ENCODE results near the gene CAPN14.
"Not testable (repeated sequence)": the region's sequence is repeated elsewhere in the genome, so short reads cannot be mapped to it uniquely, and the experiment has no call there.

CAPN14 gene

GRCh38 chr2:31193806-31194205, 23.5 kb downstream of the CAPN14 start:
- no peaks in the 10 kb centered on the region for H3K4me1 ChIP-seq (ENCODE audit: control insufficient read depth, insufficient read depth, low read length)
- H3K27me3 ChIP-seq (ENCODE audit: control insufficient read depth in 1 of 2, insufficient read depth in 2 of 2, low read length in 2 of 2), result no peaks in the 10 kb centered on the region
- H3K27ac ChIP-seq (ENCODE audit: low read length), result no peak overlapping the region
- H3K4me3 ChIP-seq (ENCODE audit: low read length in 2 of 2), result no peak overlapping the region
- no peak overlapping the region for H3K9ac ChIP-seq (ENCODE audit: low read length in 2 of 2)
- no peaks in the 10 kb centered on the region for H3K36me3 ChIP-seq (ENCODE audit: control insufficient read depth in 2 of 2, insufficient read depth in 2 of 2, low read length in 2 of 2)
- H3K9me3 ChIP-seq (ENCODE audit: control insufficient read depth in 2 of 2, low read length in 2 of 2), result no peaks in the 10 kb centered on the region

DNA sequence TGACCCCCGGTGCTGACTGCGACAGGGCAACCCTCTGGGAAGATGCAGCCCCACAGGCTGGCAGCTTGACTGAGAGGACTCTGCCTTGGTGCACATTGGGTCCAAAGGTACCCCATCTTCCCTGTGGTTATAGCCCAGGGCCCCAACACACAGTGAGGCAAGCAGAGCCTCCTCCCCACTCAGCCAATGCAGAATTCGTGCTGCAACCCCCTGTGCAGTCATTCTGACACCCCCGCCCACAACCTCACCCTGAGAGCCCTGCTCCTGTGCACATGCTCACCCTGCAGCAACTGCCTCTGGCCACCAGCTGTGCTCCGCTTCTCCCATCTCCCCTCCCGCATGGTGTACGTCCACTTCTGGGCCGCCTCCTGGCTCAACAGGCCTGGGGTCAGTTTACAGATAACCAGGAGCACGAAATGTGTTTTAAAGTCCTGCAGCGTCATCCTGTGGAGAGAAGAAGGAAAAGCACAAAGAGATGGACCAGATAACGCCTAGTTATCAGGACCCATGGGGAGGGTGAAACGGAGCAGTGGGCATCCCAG, 24.4 kb downstream of the CAPN14 start:
- H3K4me3 ChIP-seq (ENCODE audit: low read length in 2 of 2), result no peak overlapping the region
- no peaks in the 10 kb centered on the region for H3K36me3 ChIP-seq (ENCODE audit: control insufficient read depth in 2 of 2, insufficient read depth in 2 of 2, low read length in 2 of 2)
- H3K9ac ChIP-seq (ENCODE audit: low read length in 2 of 2), result no peak overlapping the region
- no peaks in the 10 kb centered on the region for H3K4me1 ChIP-seq (ENCODE audit: control insufficient read depth, insufficient read depth, low read length)
- H3K27me3 ChIP-seq (ENCODE audit: control insufficient read depth in 1 of 2, insufficient read depth in 2 of 2, low read length in 2 of 2), result no peaks in the 10 kb centered on the region
- no peaks in the 10 kb centered on the region for H3K9me3 ChIP-seq (ENCODE audit: control insufficient read depth in 2 of 2, low read length in 2 of 2)
- H3K27ac ChIP-seq (ENCODE audit: low read length), result no peak overlapping the region

DNA sequence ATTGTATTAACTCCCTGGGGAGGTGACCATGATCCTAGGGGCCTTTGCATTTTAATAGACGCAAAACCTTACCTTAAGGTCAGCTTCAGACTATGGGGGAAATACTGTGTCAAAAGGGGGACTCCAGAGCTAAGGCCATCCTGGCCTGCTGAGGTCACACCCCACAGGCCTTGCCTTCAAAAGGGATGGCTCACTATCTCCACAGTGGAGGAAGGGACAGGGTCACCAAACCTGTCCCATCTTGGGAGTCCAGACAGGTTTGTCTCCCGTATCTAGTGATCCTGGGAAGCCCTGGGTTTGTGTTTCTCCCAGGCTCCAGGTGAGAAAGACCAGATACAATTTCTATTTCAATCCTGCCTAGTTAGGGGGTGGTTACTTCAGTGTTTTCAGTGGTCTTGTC, 24.9 kb downstream of the CAPN14 start:
- no peaks in the 10 kb centered on the region for H3K36me3 ChIP-seq (ENCODE audit: control insufficient read depth in 2 of 2, insufficient read depth in 2 of 2, low read length in 2 of 2)
- H3K4me1 ChIP-seq (ENCODE audit: control insufficient read depth, insufficient read depth, low read length), result no peaks in the 10 kb centered on the region
- H3K27me3 ChIP-seq (ENCODE audit: control insufficient read depth in 1 of 2, insufficient read depth in 2 of 2, low read length in 2 of 2), result no peaks in the 10 kb centered on the region
- no peak overlapping the region for H3K9ac ChIP-seq (ENCODE audit: low read length in 2 of 2)
- H3K27ac ChIP-seq (ENCODE audit: low read length), result no peak overlapping the region
- H3K4me3 ChIP-seq (ENCODE audit: low read length in 2 of 2), result no peak overlapping the region
- no peaks in the 10 kb centered on the region for H3K9me3 ChIP-seq (ENCODE audit: control insufficient read depth in 2 of 2, low read length in 2 of 2)

DNA sequence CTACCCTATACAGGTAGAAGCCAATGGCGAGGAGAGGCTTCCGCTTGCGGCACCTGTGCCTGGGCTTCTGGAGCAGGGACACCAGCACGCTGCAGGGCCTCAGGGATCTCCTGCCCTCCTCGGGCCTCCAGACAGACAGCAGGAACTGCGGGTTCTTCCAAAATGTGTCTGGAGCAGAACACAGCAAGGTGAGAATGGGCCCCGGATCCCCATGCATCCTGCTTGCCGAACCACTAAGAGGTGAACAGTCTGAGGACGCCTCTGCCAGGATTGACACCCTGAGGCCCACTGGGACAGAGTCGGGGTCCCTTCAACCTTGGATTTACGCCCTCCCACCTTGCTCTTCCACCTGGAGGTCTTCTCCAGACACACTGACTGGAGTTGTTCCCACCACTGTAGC, 25.4 kb downstream of the CAPN14 start:
- Histone ChIP-seq H3K27ac (ENCODE audit: low read length) (no peak overlapping the region), H3K4me1 (ENCODE audit: control insufficient read depth, insufficient read depth, low read length) (no peaks in the 10 kb centered on the region), H3K9me3 (ENCODE audit: control insufficient read depth in 2 of 2, low read length in 2 of 2) (no peaks in the 10 kb centered on the region), H3K36me3 (ENCODE audit: control insufficient read depth in 2 of 2, insufficient read depth in 2 of 2, low read length in 2 of 2) (no peaks in the 10 kb centered on the region), H3K4me3 (ENCODE audit: low read length in 2 of 2) (no peak overlapping the region), H3K27me3 (ENCODE audit: control insufficient read depth in 1 of 2, insufficient read depth in 2 of 2, low read length in 2 of 2) (no peaks in the 10 kb centered on the region), H3K9ac (ENCODE audit: low read length in 2 of 2) (no peak overlapping the region)

DNA sequence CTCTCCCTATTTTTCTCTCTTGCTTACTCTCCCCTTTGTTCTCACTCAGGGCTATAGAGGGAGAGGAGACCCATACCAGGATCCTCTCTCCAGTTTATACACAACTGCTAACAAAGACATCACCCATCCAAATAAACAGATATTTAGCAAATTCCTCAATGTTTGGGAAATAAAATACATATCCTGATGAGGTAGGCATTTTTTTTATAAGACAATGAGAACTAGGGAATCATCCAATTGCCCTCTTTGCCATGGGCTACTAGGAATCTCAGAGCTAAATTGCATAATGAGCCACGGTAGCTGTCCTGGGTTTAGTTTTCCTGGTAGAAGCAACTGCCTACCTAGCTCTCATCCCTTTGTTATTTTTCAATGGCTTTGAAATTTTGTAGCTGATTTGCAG, 27.1 kb downstream of the CAPN14 start:
- H3K27ac ChIP-seq (ENCODE audit: low read length), result no peak overlapping the region

DNA sequence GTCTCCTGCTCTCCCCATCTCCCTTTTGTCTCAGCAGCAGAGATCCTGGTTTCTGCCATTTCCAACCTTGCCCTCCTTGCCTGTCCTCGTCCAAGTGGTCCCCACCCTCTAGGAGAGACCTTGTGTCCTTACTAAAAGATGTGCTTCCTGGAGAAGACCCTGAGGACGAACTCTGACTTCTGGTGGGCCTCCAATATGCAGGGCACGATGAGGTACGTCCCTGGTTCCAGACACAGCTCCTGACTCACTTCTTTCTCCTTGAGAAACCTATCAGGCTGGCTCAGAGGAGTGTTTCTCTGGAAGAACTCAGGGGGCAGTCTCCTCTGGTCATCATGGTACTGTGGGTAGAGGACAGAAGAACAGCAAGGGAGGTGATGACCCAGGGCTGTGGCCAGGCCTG, 28.2 kb downstream of the CAPN14 start:
- H3K27ac ChIP-seq (ENCODE audit: low read length), result no peak overlapping the region
- no peaks in the 10 kb centered on the region for H3K9me3 ChIP-seq (ENCODE audit: control insufficient read depth in 2 of 2, low read length in 2 of 2)
- no peaks in the 10 kb centered on the region for H3K36me3 ChIP-seq (ENCODE audit: control insufficient read depth in 2 of 2, insufficient read depth in 2 of 2, low read length in 2 of 2)
- no peak overlapping the region for H3K9ac ChIP-seq (ENCODE audit: low read length in 2 of 2)
- no peaks in the 10 kb centered on the region for H3K27me3 ChIP-seq (ENCODE audit: control insufficient read depth in 1 of 2, insufficient read depth in 2 of 2, low read length in 2 of 2)
- H3K4me3 ChIP-seq (ENCODE audit: low read length in 2 of 2), result no peak overlapping the region
- H3K4me1 ChIP-seq (ENCODE audit: control insufficient read depth, insufficient read depth, low read length), result no peaks in the 10 kb centered on the region

More for the DNA sequence above, 27.1 kb downstream of the CAPN14 start:
- no peaks in the 10 kb centered on the region for H3K4me1 ChIP-seq (ENCODE audit: control insufficient read depth, insufficient read depth, low read length)
- H3K9me3 ChIP-seq (ENCODE audit: control insufficient read depth in 2 of 2, low read length in 2 of 2), result no peaks in the 10 kb centered on the region
- no peak overlapping the region for H3K9ac ChIP-seq (ENCODE audit: low read length in 2 of 2)
- no peaks in the 10 kb centered on the region for H3K27me3 ChIP-seq (ENCODE audit: control insufficient read depth in 1 of 2, insufficient read depth in 2 of 2, low read length in 2 of 2)
- no peaks in the 10 kb centered on the region for H3K36me3 ChIP-seq (ENCODE audit: control insufficient read depth in 2 of 2, insufficient read depth in 2 of 2, low read length in 2 of 2)
- no peak overlapping the region for H3K4me3 ChIP-seq (ENCODE audit: low read length in 2 of 2)

DNA sequence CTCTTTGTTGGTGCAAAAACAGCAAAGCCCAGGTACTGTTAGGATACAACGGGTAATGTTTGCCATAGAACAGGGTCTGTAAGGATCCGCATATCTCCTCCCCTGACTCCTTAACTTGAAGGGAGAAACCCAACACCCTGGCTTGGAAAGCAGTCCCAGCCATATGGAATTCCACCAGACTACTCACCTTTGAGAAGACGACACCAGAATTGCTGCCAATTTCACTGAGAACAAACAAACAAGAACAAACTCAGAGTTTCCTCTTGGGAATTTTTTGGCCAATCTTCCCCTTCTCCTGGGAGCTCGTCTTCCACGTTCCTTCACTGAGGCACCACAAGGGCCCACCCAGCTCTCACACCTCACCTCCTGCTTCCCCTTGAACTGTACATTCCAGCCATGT, 29.2 kb downstream of the CAPN14 start:
- Histone ChIP-seq H3K36me3 (ENCODE audit: control insufficient read depth in 2 of 2, insufficient read depth in 2 of 2, low read length in 2 of 2) (no peaks in the 10 kb centered on the region), H3K4me3 (ENCODE audit: low read length in 2 of 2) (no peak overlapping the region), H3K9ac (ENCODE audit: low read length in 2 of 2) (no peak overlapping the region), H3K27ac (ENCODE audit: low read length) (no peak overlapping the region), H3K4me1 (ENCODE audit: control insufficient read depth, insufficient read depth, low read length) (no peaks in the 10 kb centered on the region), H3K27me3 (ENCODE audit: control insufficient read depth in 1 of 2, insufficient read depth in 2 of 2, low read length in 2 of 2) (no peaks in the 10 kb centered on the region), H3K9me3 (ENCODE audit: control insufficient read depth in 2 of 2, low read length in 2 of 2) (no peaks in the 10 kb centered on the region)

GRCh38 chr2:31187166-31187565, 30.1 kb downstream of the CAPN14 start:
- Histone ChIP-seq H3K4me1 (ENCODE audit: control insufficient read depth, insufficient read depth, low read length) (no peaks in the 10 kb centered on the region), H3K36me3 (ENCODE audit: control insufficient read depth in 2 of 2, insufficient read depth in 2 of 2, low read length in 2 of 2) (no peaks in the 10 kb centered on the region), H3K9ac (ENCODE audit: low read length in 2 of 2) (no peak overlapping the region), H3K27ac (ENCODE audit: low read length) (no peak overlapping the region), H3K27me3 (ENCODE audit: control insufficient read depth in 1 of 2, insufficient read depth in 2 of 2, low read length in 2 of 2) (no peaks in the 10 kb centered on the region), H3K4me3 (ENCODE audit: low read length in 2 of 2) (no peak overlapping the region), H3K9me3 (ENCODE audit: control insufficient read depth in 2 of 2, low read length in 2 of 2) (no peaks in the 10 kb centered on the region)

DNA sequence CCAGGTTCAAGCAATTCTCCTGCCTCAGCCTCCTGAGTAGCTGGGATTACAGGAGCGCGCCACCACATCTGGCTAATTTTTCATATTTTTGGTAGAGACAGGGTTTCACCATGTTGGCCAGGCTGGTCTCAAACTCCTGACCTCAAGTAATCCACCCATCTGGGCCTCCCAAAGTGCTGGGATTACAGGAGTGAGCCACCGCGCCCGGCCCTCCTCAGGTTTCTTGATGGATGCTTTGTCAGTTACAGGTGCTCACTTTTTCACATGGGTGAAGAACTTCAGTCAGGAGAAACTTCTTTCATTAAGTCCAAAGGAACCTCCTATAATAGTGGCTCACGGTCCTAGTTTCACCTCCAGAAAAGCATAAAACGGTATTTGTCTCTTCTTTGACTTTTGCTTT, 33.3 kb downstream of the CAPN14 start:
- H3K4me1 ChIP-seq (ENCODE audit: control insufficient read depth, insufficient read depth, low read length); H3K9me3 ChIP-seq (ENCODE audit: control insufficient read depth in 2 of 2, low read length in 2 of 2); H3K9ac ChIP-seq (ENCODE audit: low read length in 2 of 2); H3K36me3 ChIP-seq (ENCODE audit: control insufficient read depth in 2 of 2, insufficient read depth in 2 of 2, low read length in 2 of 2); H3K27me3 ChIP-seq (ENCODE audit: control insufficient read depth in 1 of 2, insufficient read depth in 2 of 2, low read length in 2 of 2); H3K27ac ChIP-seq (ENCODE audit: low read length); H3K4me3 ChIP-seq (ENCODE audit: low read length in 2 of 2): not testable (repeated sequence)

DNA sequence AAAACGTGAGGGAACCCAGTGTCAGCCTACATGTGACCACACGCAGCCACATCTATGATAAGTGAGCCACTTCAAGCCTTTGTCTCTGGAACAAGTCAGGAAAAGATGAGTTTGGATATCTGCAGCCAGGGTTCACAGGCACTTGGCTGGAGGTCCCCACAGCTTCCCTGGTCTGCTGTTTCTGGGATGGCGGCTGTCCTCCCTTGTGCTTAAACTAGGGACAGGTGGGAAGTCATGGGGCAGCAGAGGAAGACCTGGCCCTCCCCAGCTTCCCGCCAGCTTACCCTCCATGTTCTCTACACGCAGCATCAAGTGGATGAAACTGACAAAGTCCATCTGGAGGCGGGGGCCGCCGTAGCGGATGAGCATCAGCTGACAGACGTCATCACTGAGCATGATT, 40.6 kb downstream of the CAPN14 start:
- Histone ChIP-seq H3K4me3 (ENCODE audit: low read length in 2 of 2) (no peak overlapping the region), H3K9ac (ENCODE audit: low read length in 2 of 2) (no peak overlapping the region), H3K9me3 (ENCODE audit: control insufficient read depth in 2 of 2, low read length in 2 of 2) (no peaks in the 10 kb centered on the region), H3K4me1 (ENCODE audit: control insufficient read depth, insufficient read depth, low read length) (no peaks in the 10 kb centered on the region), H3K27ac (ENCODE audit: low read length) (no peak overlapping the region), H3K36me3 (ENCODE audit: control insufficient read depth in 2 of 2, insufficient read depth in 2 of 2, low read length in 2 of 2) (no peaks in the 10 kb centered on the region), H3K27me3 (ENCODE audit: control insufficient read depth in 1 of 2, insufficient read depth in 2 of 2, low read length in 2 of 2) (peaks cover 0 to 2% of the 10 kb centered on the region in 2 donors)

DNA sequence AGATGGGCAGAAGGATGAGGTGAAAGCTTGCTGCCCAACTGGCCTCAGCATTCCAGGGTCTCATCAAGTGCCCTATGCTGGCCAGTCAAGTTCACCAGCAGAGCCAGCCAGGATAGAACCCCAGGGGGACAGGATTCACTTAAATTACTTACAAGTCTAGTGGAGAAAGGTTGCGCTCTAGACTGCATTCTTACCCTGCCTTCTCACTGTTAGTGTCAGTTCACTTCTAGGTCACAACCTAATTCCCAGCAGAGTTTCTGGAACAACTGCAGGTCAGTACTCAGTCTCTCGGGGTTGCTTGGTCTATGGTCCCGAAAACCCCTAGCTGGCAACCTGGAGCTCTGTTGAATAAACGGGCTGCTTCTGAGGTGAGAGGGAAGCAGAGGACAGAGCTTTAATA, 46.2 kb downstream of the CAPN14 start:
- H3K27me3 ChIP-seq (ENCODE audit: control insufficient read depth in 1 of 2, insufficient read depth in 2 of 2, low read length in 2 of 2), result peaks cover 0 to 5% of the 10 kb centered on the region in 2 donors
- no peaks in the 10 kb centered on the region for H3K4me1 ChIP-seq (ENCODE audit: control insufficient read depth, insufficient read depth, low read length)
- H3K4me3 ChIP-seq (ENCODE audit: low read length in 2 of 2), result no peak overlapping the region
- H3K36me3 ChIP-seq (ENCODE audit: control insufficient read depth in 2 of 2, insufficient read depth in 2 of 2, low read length in 2 of 2), result no peaks in the 10 kb centered on the region
- no peaks in the 10 kb centered on the region for H3K9me3 ChIP-seq (ENCODE audit: control insufficient read depth in 2 of 2, low read length in 2 of 2)
- no peak overlapping the region for H3K9ac ChIP-seq (ENCODE audit: low read length in 2 of 2)
- no peak overlapping the region for H3K27ac ChIP-seq (ENCODE audit: low read length)

All from stomach smooth muscle (tissue), 2 donors.